ENCODE results near the gene DDX31.

The DDX31 gene

GRCh38 chr9:132605387-132605786 is 64.4 kb downstream of the DDX31 start:
- H3K4me3 ChIP-seq (ENCODE audit: low read depth, low read length), result no peak overlapping the region
- no peak for DNase-seq (ENCODE audit: low read depth)
- no peak for TF ChIP-seq CTCF (IDR thresholded peaks at IDR 0.05; ENCODE audit: low read depth, low read length, missing control alignments)

- no peak overlapping the region for H3K4me3 ChIP-seq (ENCODE audit: low read depth, low read length)
- TF ChIP-seq CTCF (IDR thresholded peaks at IDR 0.05; ENCODE audit: low read depth, low read length, missing control alignments), result no peak
- DNase-seq (ENCODE audit: low read depth), result no peak
Observed at GRCh38 chr9:132602207-132602606, 67.6 kb downstream of the DDX31 start.

GRCh38 chr9:132600326-132600984 is 69.3 kb downstream of the DDX31 start:
- no peak for TF ChIP-seq CTCF (IDR thresholded peaks at IDR 0.05; ENCODE audit: low read depth, low read length, missing control alignments)
- no peak overlapping the region for H3K4me3 ChIP-seq (ENCODE audit: low read depth, low read length)
- DNase-seq (ENCODE audit: low read depth), result no peak

GRCh38 chr9:132597073-132597775 is 72.6 kb downstream of the DDX31 start:
- TF ChIP-seq CTCF (IDR thresholded peaks at IDR 0.05; ENCODE audit: low read depth, low read length, missing control alignments), result no peak
- no peak for DNase-seq (ENCODE audit: low read depth)
- H3K4me3 ChIP-seq (ENCODE audit: low read depth, low read length), result no peak overlapping the region

GRCh38 chr9:132596200-132596599 is 73.6 kb downstream of the DDX31 start:
- no peak overlapping the region for H3K4me3 ChIP-seq (ENCODE audit: low read depth, low read length)
- TF ChIP-seq CTCF (IDR thresholded peaks at IDR 0.05; ENCODE audit: low read depth, low read length, missing control alignments), result no peak
- DNase-seq (ENCODE audit: low read depth), result no peak

GRCh38 chr9:132595319-132595718 is 74.5 kb downstream of the DDX31 start:
- TF ChIP-seq CTCF (IDR thresholded peaks at IDR 0.05; ENCODE audit: low read depth, low read length, missing control alignments), result no peak
- H3K4me3 ChIP-seq (ENCODE audit: low read depth, low read length), result no peak overlapping the region
- DNase-seq (ENCODE audit: low read depth), result no peak

- H3K4me3 ChIP-seq (ENCODE audit: low read depth, low read length), result no peak overlapping the region
- DNase-seq (ENCODE audit: low read depth), result no peak
- no peak for TF ChIP-seq CTCF (IDR thresholded peaks at IDR 0.05; ENCODE audit: low read depth, low read length, missing control alignments)
Observed at GRCh38 chr9:132594412-132594811, 75.4 kb downstream of the DDX31 start.

Measured in GM12864 (cell line).